ENCODE data around the gene HSPA14. TPM values are rescaled to one million over a fixed set of nuclear protein-coding genes. Genes with fewer than 3 reads are reported as not detected.

HSPA14 gene
- total RNA-seq, 1 experiment from 2014 or later = 15.9 TPM

GRCh38 chr10:14909101-14909500, 71.0 kb downstream of the HSPA14 start:
- Histone ChIP-seq H3K9me3 (ENCODE audit: control insufficient read depth, insufficient read depth, low read depth, low read length) (peaks cover 3% of the 10 kb centered on the region; the same call in 1 of the 2 replicates), H3K27me3 (ENCODE audit: control insufficient read depth, insufficient read depth, low read length) (no peaks in the 10 kb centered on the region), H3K4me1 (ENCODE audit: control insufficient read depth, insufficient read depth, low read length) (no peaks in the 10 kb centered on the region), H3K36me3 (ENCODE audit: control insufficient read depth, insufficient read depth, low read length) (peaks cover 3% of the 10 kb centered on the region; the same call in 1 of the 2 replicates), H3K4me3 (ENCODE audit: low read depth in 2 of 2, low read length in 2 of 2) (no peak overlapping the region), H3K27ac (ENCODE audit: low read length) (no peak overlapping the region)
- BruUV-seq (replicated peaks) = no TSS peak
- in situ Hi-C loops (cut with HindIII; ENCODE audit: low pct_unique_long_range_greater_than_20kb, low sequenced_read_pairs) = no loop called here
- TF ChIP-seq POLR2AphosphoS5 (IDR thresholded peaks at IDR 0.05; ENCODE audit: low read depth, low read length) = no peak
- TF ChIP-seq TCF7L2 (IDR thresholded peaks at IDR 0.05; ENCODE audit: low read depth, low read length) = no peak
- TF ChIP-seq CTCF (IDR thresholded peaks at IDR 0.05) = no peak
- DNase-seq (ENCODE audit: low read depth, low spot score) = no peak
- intact Hi-C loops (cut with micrococcal nuclease; ENCODE audit: unreplicated experiment) = no loop called here
- ChIA-PET CTCF (no interaction called here), POLR2A (no interaction called here)
- no peak for ATAC-seq

GRCh38 chr10:14910953-14911352, 72.8 kb downstream of the HSPA14 start:
- peaks cover 3% of the 10 kb centered on the region; the same call in 1 of the 2 replicates for H3K36me3 ChIP-seq (ENCODE audit: control insufficient read depth, insufficient read depth, low read length)
- H3K4me1 ChIP-seq (ENCODE audit: control insufficient read depth, insufficient read depth, low read length) = no peaks in the 10 kb centered on the region
- no peak overlapping the region for H3K4me3 ChIP-seq (ENCODE audit: low read depth in 2 of 2, low read length in 2 of 2)
- TF ChIP-seq CTCF (IDR thresholded peaks at IDR 0.05) = no peak
- TF ChIP-seq TCF7L2 (IDR thresholded peaks at IDR 0.05; ENCODE audit: low read depth, low read length) = no peak
- TF ChIP-seq, protein P1, sequence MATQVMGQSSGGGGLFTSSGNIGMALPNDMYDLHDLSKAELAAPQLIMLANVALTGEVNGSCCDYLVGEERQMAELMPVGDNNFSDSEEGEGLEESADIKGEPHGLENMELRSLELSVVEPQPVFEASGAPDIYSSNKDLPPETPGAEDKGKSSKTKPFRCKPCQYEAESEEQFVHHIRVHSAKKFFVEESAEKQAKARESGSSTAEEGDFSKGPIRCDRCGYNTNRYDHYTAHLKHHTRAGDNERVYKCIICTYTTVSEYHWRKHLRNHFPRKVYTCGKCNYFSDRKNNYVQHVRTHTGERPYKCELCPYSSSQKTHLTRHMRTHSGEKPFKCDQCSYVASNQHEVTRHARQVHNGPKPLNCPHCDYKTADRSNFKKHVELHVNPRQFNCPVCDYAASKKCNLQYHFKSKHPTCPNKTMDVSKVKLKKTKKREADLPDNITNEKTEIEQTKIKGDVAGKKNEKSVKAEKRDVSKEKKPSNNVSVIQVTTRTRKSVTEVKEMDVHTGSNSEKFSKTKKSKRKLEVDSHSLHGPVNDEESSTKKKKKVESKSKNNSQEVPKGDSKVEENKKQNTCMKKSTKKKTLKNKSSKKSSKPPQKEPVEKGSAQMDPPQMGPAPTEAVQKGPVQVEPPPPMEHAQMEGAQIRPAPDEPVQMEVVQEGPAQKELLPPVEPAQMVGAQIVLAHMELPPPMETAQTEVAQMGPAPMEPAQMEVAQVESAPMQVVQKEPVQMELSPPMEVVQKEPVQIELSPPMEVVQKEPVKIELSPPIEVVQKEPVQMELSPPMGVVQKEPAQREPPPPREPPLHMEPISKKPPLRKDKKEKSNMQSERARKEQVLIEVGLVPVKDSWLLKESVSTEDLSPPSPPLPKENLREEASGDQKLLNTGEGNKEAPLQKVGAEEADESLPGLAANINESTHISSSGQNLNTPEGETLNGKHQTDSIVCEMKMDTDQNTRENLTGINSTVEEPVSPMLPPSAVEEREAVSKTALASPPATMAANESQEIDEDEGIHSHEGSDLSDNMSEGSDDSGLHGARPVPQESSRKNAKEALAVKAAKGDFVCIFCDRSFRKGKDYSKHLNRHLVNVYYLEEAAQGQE (IDR thresholded peaks at IDR 0.05; ENCODE audit: insufficient read depth in 1 of 2, low read depth in 2 of 2, low read length in 1 of 2) = no peak
- no peak for TF ChIP-seq SIN3A (IDR thresholded peaks at IDR 0.05; ENCODE audit: borderline replicate concordance, insufficient read depth, low read depth, low read length)
- TF ChIP-seq POLR2AphosphoS5 (IDR thresholded peaks at IDR 0.05; ENCODE audit: low read depth, low read length) = no peak
- H3K27me3 ChIP-seq (ENCODE audit: control insufficient read depth, insufficient read depth, low read length) = no peaks in the 10 kb centered on the region
- intact Hi-C loops (cut with micrococcal nuclease; ENCODE audit: unreplicated experiment) (no loop called here), in situ Hi-C loops (cut with HindIII; ENCODE audit: low pct_unique_long_range_greater_than_20kb, low sequenced_read_pairs) (no loop called here)
- H3K9me3 ChIP-seq (ENCODE audit: control insufficient read depth, insufficient read depth, low read depth, low read length) = peaks cover 3% of the 10 kb centered on the region; the same call in 1 of the 2 replicates
- no peak overlapping the region for H3K27ac ChIP-seq (ENCODE audit: low read length)
- POLR2A ChIA-PET = no interaction called here
- ATAC-seq (no peak), DNase-seq (ENCODE audit: low read depth, low spot score) (no peak)
- CTCF ChIA-PET = no interaction called here
- no TSS peak for BruUV-seq (replicated peaks)
